Activated CD4-positive, alpha-beta T cell treated with anti-CD3 and anti-CD28 coated beads for 24 hours (primary cell): ENCODE measurements around the gene NCKAP5.

Experiments
- DNase-seq, 2 donors: peaks; one replicate each; pipeline ENCODE4 v3.0.0-alpha.2; 2020; ENCODE audit warnings: low read depth in 2 of 2

NCKAP5 gene

DNA sequence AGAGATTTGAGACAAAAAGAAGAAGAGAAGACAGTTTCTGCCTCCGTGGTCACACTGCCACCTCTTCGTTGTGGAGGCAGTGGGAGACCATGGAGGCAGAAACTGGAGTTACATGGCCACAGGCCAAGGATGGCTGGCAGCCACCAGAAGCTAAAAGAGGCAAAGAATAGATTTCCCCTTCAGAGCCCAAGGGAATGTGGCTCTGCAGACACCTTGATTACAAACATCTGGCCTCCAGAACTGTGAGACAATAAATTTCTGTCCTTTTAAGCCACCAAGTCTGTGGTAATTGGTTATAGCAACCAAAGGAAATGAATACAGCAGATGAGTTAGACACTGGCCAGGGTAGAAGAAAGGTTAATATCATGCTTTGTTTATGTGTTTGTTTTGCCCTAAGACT is 477.9 kb downstream of the NCKAP5 start:
- no peak for DNase-seq

DNA sequence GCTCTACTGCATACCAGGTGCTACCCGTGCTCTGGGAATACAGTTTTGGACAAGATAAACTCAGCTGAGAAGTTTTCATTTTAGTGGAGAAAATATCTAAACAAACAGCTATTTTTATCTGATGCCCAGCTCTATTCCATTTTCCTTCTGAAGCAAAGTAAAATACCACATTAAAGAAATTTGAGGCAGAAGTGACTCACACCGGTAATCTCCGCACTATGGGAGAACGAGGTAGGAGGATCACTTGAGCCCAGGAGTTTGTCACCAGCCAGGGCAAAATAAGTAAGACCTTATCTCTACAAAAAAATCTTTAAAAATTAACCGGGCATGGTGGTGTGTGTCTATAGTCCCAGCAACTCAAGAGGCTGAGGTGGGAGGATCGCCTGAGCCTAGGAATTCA is 482.1 kb downstream of the NCKAP5 start:
- DNase-seq: no peak

- DNase-seq: no peak
Measured at GRCh38 chr2:133085646-133086045, 482.6 kb downstream of the NCKAP5 start.

- no peak for DNase-seq
Measured at GRCh38 chr2:133082034-133082433, 486.2 kb downstream of the NCKAP5 start.

GRCh38 chr2:133080822-133081221 is 487.4 kb downstream of the NCKAP5 start:
- DNase-seq: no peak

- no peak for DNase-seq
Measured at GRCh38 chr2:133078667-133079411, 489.4 kb downstream of the NCKAP5 start.

GRCh38 chr2:133077269-133077822 is 490.9 kb downstream of the NCKAP5 start:
- DNase-seq: no peak

- no peak for DNase-seq
Measured at GRCh38 chr2:133072837-133073694, 495.2 kb downstream of the NCKAP5 start.

DNA sequence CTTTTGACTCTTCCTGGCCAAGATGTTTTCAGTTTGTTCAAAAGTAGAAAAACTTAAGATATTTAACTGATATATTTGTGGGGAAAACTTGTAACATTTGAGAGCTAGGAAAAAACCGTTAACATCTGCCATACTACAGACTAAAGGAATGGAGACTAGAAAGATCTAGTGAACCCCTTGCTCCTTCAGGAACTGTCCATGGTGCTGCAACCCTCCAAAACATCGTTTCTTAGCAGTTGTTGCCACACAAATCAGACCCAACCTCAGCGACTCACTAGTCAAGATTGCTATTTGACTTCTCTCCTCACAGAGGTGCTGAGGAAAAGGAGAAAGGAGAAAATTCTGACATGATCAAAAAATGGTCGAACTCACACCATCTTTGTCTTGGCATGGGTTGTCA is 504.5 kb downstream of the NCKAP5 start:
- DNase-seq: no peak

- no peak for DNase-seq
Measured at GRCh38 chr2:133062931-133063665, 505.2 kb downstream of the NCKAP5 start.

- DNase-seq: no peak
Measured at GRCh38 chr2:133061874-133062593, 506.2 kb downstream of the NCKAP5 start.

DNA sequence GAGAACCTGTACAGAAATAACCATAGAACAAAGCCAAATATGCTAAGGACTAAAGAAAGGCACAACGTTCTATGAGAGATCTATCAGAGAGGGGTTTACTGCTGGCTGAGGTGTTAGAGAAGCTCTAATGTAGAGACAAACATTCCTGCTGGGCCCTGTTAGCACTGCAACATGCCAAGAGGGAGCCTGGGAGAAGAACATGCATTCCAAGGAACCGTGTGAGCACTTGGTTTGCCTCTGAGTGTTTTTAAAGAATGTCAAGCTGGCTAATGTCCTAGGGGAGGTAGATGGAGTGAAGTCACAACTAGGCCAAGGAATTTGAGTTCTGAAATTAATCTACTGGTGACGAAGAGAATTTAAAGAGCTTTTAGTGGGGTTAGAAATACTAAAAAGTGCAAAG is 514.0 kb downstream of the NCKAP5 start:
- no peak for DNase-seq

GRCh38 chr2:133053541-133053940 is 514.7 kb downstream of the NCKAP5 start:
- no peak for DNase-seq

GRCh38 chr2:133045787-133046186 is 522.5 kb downstream of the NCKAP5 start:
- no peak for DNase-seq

GRCh38 chr2:133044556-133044955 is 523.7 kb downstream of the NCKAP5 start:
- DNase-seq: no peak

- DNase-seq: no peak
Measured at GRCh38 chr2:133040170-133040569, 528.1 kb downstream of the NCKAP5 start.

GRCh38 chr2:133039531-133039930 is 528.7 kb downstream of the NCKAP5 start:
- DNase-seq: no peak

- DNase-seq: no peak
Measured at GRCh38 chr2:133026536-133027177, 541.6 kb downstream of the NCKAP5 start.

GRCh38 chr2:133025004-133025403 is 543.3 kb downstream of the NCKAP5 start:
- DNase-seq: no peak

- no peak for DNase-seq
Measured at GRCh38 chr2:133012847-133013734, 555.2 kb downstream of the NCKAP5 start.
